ENCODE results near the gene NECTIN4.
"Not testable (repeated sequence)": the region's sequence is repeated elsewhere in the genome, so short reads cannot be mapped to it uniquely, and the experiment has no call there.

NECTIN4 gene

DNA sequence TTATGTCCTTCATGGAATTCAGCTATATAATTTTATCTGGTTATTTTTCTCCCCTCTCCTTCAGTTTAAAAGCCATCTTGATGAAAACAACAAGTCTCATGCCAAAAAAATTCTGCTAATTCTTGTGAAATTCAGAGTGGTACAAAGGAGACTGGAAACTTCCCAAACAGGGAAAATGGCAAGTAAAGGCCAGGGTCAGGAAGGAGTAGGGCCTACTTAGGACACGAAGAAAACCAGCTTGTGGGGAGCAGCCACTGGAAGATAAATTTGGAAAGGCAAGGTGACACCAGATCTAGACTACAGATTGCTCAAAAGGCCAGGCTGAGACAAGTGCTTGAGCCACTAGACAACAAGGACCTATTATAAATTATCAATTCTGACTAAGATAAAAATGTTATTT, 56.9 kb downstream of the NECTIN4 start:
- H3K4me3 ChIP-seq (ENCODE audit: control insufficient read depth, low read depth, low read length): no peak overlapping the region
- TF ChIP-seq CTCF (IDR thresholded peaks at IDR 0.05; ENCODE audit: control insufficient read depth, insufficient read depth, low read depth, low read length, missing control alignments): no peak
- no peak for DNase-seq (ENCODE audit: low read depth)

DNA sequence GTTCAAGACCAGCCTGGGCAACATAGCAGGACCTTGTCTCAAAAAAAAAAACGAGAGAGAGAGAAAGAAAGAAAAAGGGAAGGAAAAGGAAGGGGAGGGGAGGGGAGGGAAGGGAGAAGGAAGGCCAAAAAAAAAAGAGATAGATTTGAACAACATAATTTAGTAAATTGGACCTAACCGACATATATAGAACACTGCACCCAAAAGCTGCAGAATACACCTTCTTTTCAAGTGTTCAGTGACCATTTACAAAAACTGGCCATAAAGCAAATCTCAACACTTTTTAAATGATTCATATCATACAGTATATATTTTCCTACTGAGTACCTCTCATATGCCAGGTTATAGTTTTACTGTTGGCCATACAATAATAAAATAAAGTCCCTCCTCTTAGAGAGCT, 57.5 kb downstream of the NECTIN4 start:
- DNase-seq (ENCODE audit: low read depth): no peak
- no peak overlapping the region for H3K4me3 ChIP-seq (ENCODE audit: control insufficient read depth, low read depth, low read length)
- TF ChIP-seq CTCF (IDR thresholded peaks at IDR 0.05; ENCODE audit: control insufficient read depth, insufficient read depth, low read depth, low read length, missing control alignments): no peak

GRCh38 chr1:161029466-161029865, 59.9 kb downstream of the NECTIN4 start:
- not testable (repeated sequence) for DNase-seq (ENCODE audit: low read depth); H3K4me3 ChIP-seq (ENCODE audit: control insufficient read depth, low read depth, low read length)

GRCh38 chr1:161026954-161027353, 62.4 kb downstream of the NECTIN4 start:
- H3K4me3 ChIP-seq (ENCODE audit: control insufficient read depth, low read depth, low read length); DNase-seq (ENCODE audit: low read depth): not testable (repeated sequence)

DNA sequence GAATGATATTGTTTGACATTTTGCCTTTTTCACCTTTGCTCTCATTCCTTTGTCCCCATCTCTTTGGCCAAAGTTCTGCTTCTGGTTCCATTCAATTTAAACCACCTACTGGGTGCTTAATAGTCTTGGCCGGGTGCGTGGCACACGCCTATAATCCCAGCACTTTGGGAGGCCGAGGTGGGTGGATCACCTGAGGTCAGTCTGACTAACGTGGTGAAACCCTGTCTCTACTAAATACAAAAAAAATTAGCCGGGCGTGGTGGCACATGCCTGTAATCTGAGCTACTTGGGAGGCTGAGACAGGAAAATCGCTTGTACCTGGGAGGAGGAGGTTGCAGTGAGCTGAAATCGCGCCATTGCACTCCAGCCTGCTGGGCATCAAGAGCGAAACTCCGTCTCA, 66.9 kb downstream of the NECTIN4 start:
- H3K4me3 ChIP-seq (ENCODE audit: control insufficient read depth, low read depth, low read length); DNase-seq (ENCODE audit: low read depth): not testable (repeated sequence)

GRCh38 chr1:161021970-161022353, 67.4 kb downstream of the NECTIN4 start:
- H3K4me3 ChIP-seq (ENCODE audit: control insufficient read depth, low read depth, low read length): no peak overlapping the region
- TF ChIP-seq CTCF (IDR thresholded peaks at IDR 0.05; ENCODE audit: control insufficient read depth, insufficient read depth, low read depth, low read length, missing control alignments): no peak
- DNase-seq (ENCODE audit: low read depth): no peak

DNA sequence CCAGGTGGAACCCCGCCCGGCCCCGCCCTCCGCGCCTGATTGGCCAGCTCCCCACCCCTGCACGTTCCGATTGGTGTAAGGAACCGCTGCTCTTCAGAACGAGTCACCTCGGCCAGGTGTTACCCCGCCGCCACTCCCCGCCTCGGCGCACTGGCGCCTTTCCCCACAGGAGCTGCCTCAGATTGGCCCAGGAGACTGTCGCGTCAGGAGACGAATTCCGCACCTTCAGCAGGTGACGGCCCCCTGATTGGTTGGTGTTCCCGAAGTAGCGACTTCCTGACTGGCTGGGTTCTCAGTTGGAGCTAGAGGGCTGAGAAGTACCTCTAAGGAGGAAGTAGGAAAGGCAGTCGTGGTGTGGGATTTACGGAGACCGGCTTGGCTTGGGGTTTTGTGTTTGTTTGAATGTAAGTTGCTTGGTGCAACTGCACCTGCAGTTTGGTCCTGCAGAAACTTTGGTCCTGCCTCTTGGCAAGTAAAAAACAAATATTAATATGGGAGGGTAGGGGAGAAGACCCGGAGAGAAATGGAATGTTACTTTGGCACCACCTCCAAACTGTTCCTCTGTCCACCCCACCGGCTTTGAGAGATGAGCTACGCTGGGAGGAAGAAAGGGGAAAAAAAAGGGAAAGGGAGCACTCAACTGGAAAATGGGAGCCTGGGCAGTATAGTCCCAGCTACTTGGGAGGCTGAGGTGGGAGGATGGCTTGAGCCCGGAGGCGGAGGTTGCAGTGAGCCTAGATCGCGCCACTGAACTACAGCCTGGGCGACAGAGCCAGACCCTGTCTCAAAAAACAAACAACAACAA, 68.0 kb downstream of the NECTIN4 start:
- TF ChIP-seq CTCF (IDR thresholded peaks at IDR 0.05; ENCODE audit: control insufficient read depth, insufficient read depth, low read depth, low read length, missing control alignments): peak; percentile 6
- DNase-seq (ENCODE audit: low read depth): no peak
- peak overlapping the region; percentile 42 for H3K4me3 ChIP-seq (ENCODE audit: control insufficient read depth, low read depth, low read length)
